ENCODE results near the gene EPHA7. TPM values are rescaled to one million over a fixed set of nuclear protein-coding genes. Genes with fewer than 3 reads are reported as not detected.

The EPHA7 gene
- total RNA-seq, 2 donors from 2014 or later: 2.5 to 5.5 TPM

DNA sequence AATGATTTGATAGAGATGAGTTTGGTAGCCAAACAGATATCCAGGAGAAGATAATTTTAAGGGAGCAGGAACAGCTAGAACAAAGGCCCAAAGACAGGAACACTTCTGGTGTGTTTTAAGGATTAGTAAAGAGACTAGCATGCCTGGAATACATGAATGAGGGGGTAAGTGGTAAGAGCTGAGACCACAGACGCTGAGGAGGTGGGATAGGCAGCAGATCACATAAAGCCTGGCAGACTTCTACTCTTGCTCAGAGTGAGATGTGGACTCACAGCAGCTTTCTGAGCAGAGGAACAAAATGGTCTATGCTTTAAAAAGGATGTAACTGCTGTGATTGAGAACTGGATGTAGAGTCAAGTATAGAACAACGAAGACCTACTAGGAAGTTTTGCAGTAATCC, 100.1 kb downstream of the EPHA7 start:
- peaks cover 8% of the 10 kb centered on the region for H3K4me1 ChIP-seq (ENCODE audit: control insufficient read depth, insufficient read depth, low read length)
- H3K36me3 ChIP-seq (ENCODE audit: control insufficient read depth, insufficient read depth, low read length): no peaks in the 10 kb centered on the region
- 70 to 89% methylated on average over 2 of the region's 2 CpGs for WGBS, 2 experiments (ENCODE audit: insufficient coverage in 1 of 2, insufficient read length in 1 of 2)
- no peaks in the 10 kb centered on the region for H3K27me3 Mint-ChIP-seq (ENCODE audit: insufficient read depth)
- H3K27ac Mint-ChIP-seq: peak overlapping the region; percentile 15
- no peaks in the 10 kb centered on the region for H3K9me3 ChIP-seq (ENCODE audit: control insufficient read depth, low read length)
- DNase-seq: peak; percentile 52
- TF ChIP-seq, protein P1, sequence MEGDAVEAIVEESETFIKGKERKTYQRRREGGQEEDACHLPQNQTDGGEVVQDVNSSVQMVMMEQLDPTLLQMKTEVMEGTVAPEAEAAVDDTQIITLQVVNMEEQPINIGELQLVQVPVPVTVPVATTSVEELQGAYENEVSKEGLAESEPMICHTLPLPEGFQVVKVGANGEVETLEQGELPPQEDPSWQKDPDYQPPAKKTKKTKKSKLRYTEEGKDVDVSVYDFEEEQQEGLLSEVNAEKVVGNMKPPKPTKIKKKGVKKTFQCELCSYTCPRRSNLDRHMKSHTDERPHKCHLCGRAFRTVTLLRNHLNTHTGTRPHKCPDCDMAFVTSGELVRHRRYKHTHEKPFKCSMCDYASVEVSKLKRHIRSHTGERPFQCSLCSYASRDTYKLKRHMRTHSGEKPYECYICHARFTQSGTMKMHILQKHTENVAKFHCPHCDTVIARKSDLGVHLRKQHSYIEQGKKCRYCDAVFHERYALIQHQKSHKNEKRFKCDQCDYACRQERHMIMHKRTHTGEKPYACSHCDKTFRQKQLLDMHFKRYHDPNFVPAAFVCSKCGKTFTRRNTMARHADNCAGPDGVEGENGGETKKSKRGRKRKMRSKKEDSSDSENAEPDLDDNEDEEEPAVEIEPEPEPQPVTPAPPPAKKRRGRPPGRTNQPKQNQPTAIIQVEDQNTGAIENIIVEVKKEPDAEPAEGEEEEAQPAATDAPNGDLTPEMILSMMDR (conservative IDR thresholded peaks at IDR 0.05): no peak
- no peak overlapping the region for H3K9ac ChIP-seq (ENCODE audit: extremely low read depth, low read length, poor library complexity, severe bottlenecking)
- no peaks in the 10 kb centered on the region for H3K36me3 Mint-ChIP-seq (ENCODE audit: low read depth)
- H3K4me3 Mint-ChIP-seq: no peak overlapping the region
- H3K27ac ChIP-seq (ENCODE audit: low read depth, low read length): no peak overlapping the region
- H3K4me1 Mint-ChIP-seq: peaks cover 23% of the 10 kb centered on the region
- peak overlapping the region; percentile 10 for H3K4me3 ChIP-seq (ENCODE audit: low read length)
- no peaks in the 10 kb centered on the region for H3K27me3 ChIP-seq (ENCODE audit: control insufficient read depth, insufficient read depth, low read length, poor library complexity, severe bottlenecking)
- no peaks in the 10 kb centered on the region for H3K9me3 Mint-ChIP-seq

DNA sequence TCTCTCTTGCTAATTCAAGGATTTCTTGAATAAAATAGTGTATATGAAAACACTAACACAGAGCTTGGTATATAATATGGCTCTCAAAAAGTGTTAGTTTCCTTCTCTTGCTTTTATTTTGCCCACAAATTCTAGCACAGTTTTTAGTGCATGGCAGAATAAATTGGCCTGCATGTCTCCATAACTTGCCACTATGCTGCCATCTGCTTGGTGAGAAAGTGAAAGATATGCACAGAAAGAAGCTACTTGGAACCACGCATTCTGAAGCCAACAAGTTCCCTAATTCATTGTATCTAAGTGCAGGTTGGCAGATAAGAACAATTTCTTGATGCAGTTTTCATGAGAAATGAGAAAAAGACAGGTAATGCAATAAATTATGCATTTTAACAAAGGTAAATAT, 101.2 kb downstream of the EPHA7 start:
- WGBS, 2 experiments (ENCODE audit: insufficient coverage in 1 of 2, insufficient read length in 1 of 2): 80 to 87% methylated on average over 1 of the region's 1 CpG
- Histone ChIP-seq H3K9ac (ENCODE audit: extremely low read depth, low read length, poor library complexity, severe bottlenecking) (no peak overlapping the region), H3K4me3 (ENCODE audit: low read length) (peak overlapping the region; percentile 41), H3K36me3 (ENCODE audit: control insufficient read depth, insufficient read depth, low read length) (no peaks in the 10 kb centered on the region), H3K27me3 (ENCODE audit: control insufficient read depth, insufficient read depth, low read length, poor library complexity, severe bottlenecking) (no peaks in the 10 kb centered on the region), H3K4me1 (ENCODE audit: control insufficient read depth, insufficient read depth, low read length) (peaks cover 8% of the 10 kb centered on the region), H3K9me3 (ENCODE audit: control insufficient read depth, low read length) (no peaks in the 10 kb centered on the region), H3K27ac (ENCODE audit: low read depth, low read length) (no peak overlapping the region)
- TF ChIP-seq, protein P1 (conservative IDR thresholded peaks at IDR 0.05): no peak
- Mint-ChIP-seq H3K4me1 (peaks cover 23% of the 10 kb centered on the region), H3K4me3 (no peak overlapping the region), H3K36me3 (ENCODE audit: low read depth) (no peaks in the 10 kb centered on the region), H3K9me3 (no peaks in the 10 kb centered on the region), H3K27me3 (ENCODE audit: insufficient read depth) (no peaks in the 10 kb centered on the region), H3K27ac (no peak overlapping the region)
- no peak for DNase-seq

DNA sequence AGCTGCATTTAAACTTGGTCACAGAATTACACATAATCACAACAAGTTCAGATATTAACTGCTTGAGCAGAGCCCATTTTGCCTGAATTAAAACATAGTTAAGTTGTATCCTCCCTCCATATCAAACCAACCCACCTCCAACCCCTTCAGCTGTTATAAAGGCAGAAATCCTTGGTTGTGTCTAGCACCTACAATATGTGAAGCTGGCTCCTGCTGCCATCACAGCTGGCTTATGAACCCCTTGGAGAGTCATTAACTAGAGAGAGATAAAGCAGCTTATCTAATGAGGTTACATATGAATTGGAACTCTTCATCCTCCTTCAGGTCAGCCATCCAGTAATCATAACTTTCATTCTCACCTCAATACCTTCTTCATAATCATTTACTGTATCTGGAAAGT, 101.8 kb downstream of the EPHA7 start:
- Histone ChIP-seq H3K27ac (ENCODE audit: low read depth, low read length) (no peak overlapping the region), H3K4me1 (ENCODE audit: control insufficient read depth, insufficient read depth, low read length) (peaks cover 8% of the 10 kb centered on the region), H3K36me3 (ENCODE audit: control insufficient read depth, insufficient read depth, low read length) (no peaks in the 10 kb centered on the region), H3K27me3 (ENCODE audit: control insufficient read depth, insufficient read depth, low read length, poor library complexity, severe bottlenecking) (no peaks in the 10 kb centered on the region), H3K9ac (ENCODE audit: extremely low read depth, low read length, poor library complexity, severe bottlenecking) (no peak overlapping the region), H3K4me3 (ENCODE audit: low read length) (peak overlapping the region; percentile 41), H3K9me3 (ENCODE audit: control insufficient read depth, low read length) (no peaks in the 10 kb centered on the region)
- Mint-ChIP-seq H3K27me3 (ENCODE audit: insufficient read depth) (no peaks in the 10 kb centered on the region), H3K36me3 (ENCODE audit: low read depth) (no peaks in the 10 kb centered on the region), H3K9me3 (no peaks in the 10 kb centered on the region), H3K27ac (peak overlapping the region; percentile 42), H3K4me1 (peaks cover 23% of the 10 kb centered on the region), H3K4me3 (no peak overlapping the region)
- DNase-seq: peak; percentile 52
- TF ChIP-seq, protein P1 (conservative IDR thresholded peaks at IDR 0.05): no peak
